Upper lobe of left lung (tissue), 6 donors: ENCODE results near the gene ANXA6. TPM values are rescaled to one million over a fixed set of nuclear protein-coding genes. Genes with fewer than 3 reads are reported as not detected.
A peak's percentile ranks its signal among the peaks of the same experiment; 100 is the strongest.

Experiments used
- ATAC-seq, 2 donors: fragments of 200-7000 bp; cut with Tn5 transposase; one replicate each; pipeline ENCODE4 v1.9.1; 2022; ENCODE audit warnings: mild to moderate bottlenecking in 2 of 2, moderate library complexity in 2 of 2; ENCODE audit not compliant: low FRiP score in 2 of 2
- DNase-seq, 2 donors: peaks; one replicate each; pipeline ENCODE4 v3.0.0-alpha.2; 2019 to 2020
- H3K27ac ChIP-seq, 4 donors: fragments of 200-600 bp; sonication (generic); one replicate each; pipeline ENCODE4 v1.5.1; 2016 to 2019
- H3K27me3 ChIP-seq, 4 donors: fragments of 200-600 bp; sonication (generic); one replicate each; pipeline ENCODE4 v1.5.1; 2017 to 2019
- H3K36me3 ChIP-seq, 4 donors: fragments of 200-600 bp; sonication (generic); one replicate each; pipeline ENCODE4 v1.5.1; 2016 to 2019
- H3K4me1 ChIP-seq, 4 donors: fragments of 200-600 bp; sonication (generic); one replicate each; pipeline ENCODE4 v1.5.1; 2018 to 2019
- H3K4me3 ChIP-seq, 4 donors: fragments of 200-600 bp; sonication (generic); one replicate each; pipeline ENCODE4 v1.5.1; 2017 to 2019; ENCODE audit warnings: mild to moderate bottlenecking in 2 of 4, moderate library complexity in 1 of 4
- H3K9me3 ChIP-seq, 4 donors: fragments of 200-600 bp; sonication (generic); one replicate each; pipeline ENCODE4 v1.5.1; 2018 to 2019
- EP300 ChIP-seq, 4 donors: sonication (generic); formaldehyde crosslinking; IDR thresholded peaks; one replicate each; pipeline ENCODE4 v1.5.1; 2017; ENCODE audit warnings: antibody characterized with exemption in 4 of 4, control low read depth in 2 of 4
- POLR2A ChIP-seq, 4 donors: fragments of 450-650 bp; IDR thresholded peaks; one replicate each; pipeline ENCODE4 v1.5.1; 2016 to 2017; ENCODE audit warnings: antibody characterized with exemption in 4 of 4, mild to moderate bottlenecking in 2 of 4
- POLR2AphosphoS5 ChIP-seq, 2 donors: sonication (generic); formaldehyde crosslinking; IDR thresholded peaks; one replicate each; pipeline ENCODE4 v1.5.1; 2017; ENCODE audit warnings: antibody characterized with exemption in 2 of 2
- WGBS, 2 donors: methylation state at CpG; one replicate each; pipeline ENCODE4 v1.1.5; 2017 to 2018; 5-methylcytosine and 5-hydroxymethylcytosine counted together
- total RNA-seq, 6 donors: library from RNA; depleted of rRNA in 4 of 6; stranded (reverse); fragments of >200 nt in 4 of 6; gene quantifications; one replicate each; pipeline versions ENCODE4 v1.1.0 to v1.2.1, GENCODE V29; 2016 to 2021
- TF ChIP-seq, protein P1 (sequence below), 6 experiments: fragments of 450-650 bp in 4 of 6; fragments of 200-600 bp in 2 of 6; sonication (generic) in 2 of 6; IDR thresholded peaks; one replicate each; pipeline ENCODE4 v1.5.1; 2016 to 2019; ENCODE audit warnings: antibody characterized with exemption in 6 of 6
- donor health status: DM: no; HTN: no; CAD: no; lungs with moderate emphysema.
- donor health status: DM: no; HTN: yes; CAD: no; lungs with severe emphysema.

Gene ANXA6
- total RNA-seq, 6 donors from 2014 or later, result 68.5 to 176 (median 84.5) TPM

GRCh38 chr5:151063142-151063989 is 94.2 kb downstream of the ANXA6 start:
- Histone ChIP-seq H3K27me3 (no peaks in the 10 kb centered on the region), H3K36me3 (peaks cover 8 to 55% (median 26%) of the 10 kb centered on the region in 4 donors), H3K9me3 (no peaks in the 10 kb centered on the region), H3K4me3 (no peak overlapping the region), H3K4me1 (peaks cover 59 to 83% (median 75%) of the 10 kb centered on the region in 4 donors), H3K27ac (peak overlapping the region; percentile 67 to 76 (median 72))
- TF ChIP-seq POLR2A (IDR thresholded peaks at IDR 0.05) (no peak), POLR2AphosphoS5 (IDR thresholded peaks at IDR 0.05) (peak in 1 of 2 donors; percentile 17)
- DNase-seq (peak in 1 of 2 donors; percentile 50), ATAC-seq (peak in 1 of 2 donors; percentile 66)
- WGBS, 2 donors, result 55 to 59% methylated on average over 14 to 17 of the region's 17 CpGs

DNA sequence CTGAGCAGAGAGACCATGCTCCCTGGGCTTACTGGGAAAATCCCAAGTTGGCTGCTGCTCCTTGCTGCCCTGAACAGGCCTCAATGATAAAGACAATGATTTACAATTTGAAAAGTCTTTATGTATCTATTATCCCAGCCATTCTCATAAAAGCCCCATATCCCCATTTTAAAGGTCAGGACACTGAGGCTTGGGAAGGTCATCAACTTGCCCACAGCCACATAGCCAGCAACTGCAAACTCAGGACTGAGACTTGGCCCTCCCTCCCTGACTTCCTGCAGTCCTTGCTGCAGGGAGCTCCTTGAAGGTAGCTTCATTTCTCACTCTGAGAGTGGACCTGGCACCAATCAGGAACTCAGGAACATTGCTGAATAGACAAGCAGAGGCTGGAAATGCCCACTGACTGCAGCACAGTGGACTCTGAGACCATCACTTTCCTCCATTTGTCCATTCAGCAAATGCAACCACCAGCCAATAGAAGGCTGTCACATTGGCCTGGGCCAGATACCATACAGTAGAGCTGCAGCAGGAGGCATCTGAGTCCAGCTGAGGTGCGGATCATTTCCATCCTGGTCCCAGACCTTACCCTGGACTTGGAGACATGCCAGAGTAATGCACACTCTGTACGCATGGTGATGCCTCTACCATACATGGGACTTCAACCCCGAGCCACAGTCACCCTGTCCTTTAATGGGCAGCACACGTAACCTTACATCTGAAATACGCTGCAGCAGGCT is 95.0 kb downstream of the ANXA6 start:
- DNase-seq, result no peak
- H3K27ac ChIP-seq, result peak overlapping the region; percentile 67 to 83 (median 74)
- H3K4me3 ChIP-seq, result no peak overlapping the region
- 96 to 98% methylated on average over 5 of the region's 5 CpGs for WGBS, 2 donors
- no peaks in the 10 kb centered on the region for H3K27me3 ChIP-seq
- peaks cover 54 to 75% (median 68%) of the 10 kb centered on the region in 4 donors for H3K4me1 ChIP-seq
- no peaks in the 10 kb centered on the region for H3K9me3 ChIP-seq
- ATAC-seq, result no peak
- H3K36me3 ChIP-seq, result peaks cover 13 to 63% (median 33%) of the 10 kb centered on the region in 4 donors
- TF ChIP-seq POLR2AphosphoS5 (IDR thresholded peaks at IDR 0.05) (no peak), POLR2A (IDR thresholded peaks at IDR 0.05) (no peak), EP300 (IDR thresholded peaks at IDR 0.05) (no peak)
- TF ChIP-seq, protein P1, sequence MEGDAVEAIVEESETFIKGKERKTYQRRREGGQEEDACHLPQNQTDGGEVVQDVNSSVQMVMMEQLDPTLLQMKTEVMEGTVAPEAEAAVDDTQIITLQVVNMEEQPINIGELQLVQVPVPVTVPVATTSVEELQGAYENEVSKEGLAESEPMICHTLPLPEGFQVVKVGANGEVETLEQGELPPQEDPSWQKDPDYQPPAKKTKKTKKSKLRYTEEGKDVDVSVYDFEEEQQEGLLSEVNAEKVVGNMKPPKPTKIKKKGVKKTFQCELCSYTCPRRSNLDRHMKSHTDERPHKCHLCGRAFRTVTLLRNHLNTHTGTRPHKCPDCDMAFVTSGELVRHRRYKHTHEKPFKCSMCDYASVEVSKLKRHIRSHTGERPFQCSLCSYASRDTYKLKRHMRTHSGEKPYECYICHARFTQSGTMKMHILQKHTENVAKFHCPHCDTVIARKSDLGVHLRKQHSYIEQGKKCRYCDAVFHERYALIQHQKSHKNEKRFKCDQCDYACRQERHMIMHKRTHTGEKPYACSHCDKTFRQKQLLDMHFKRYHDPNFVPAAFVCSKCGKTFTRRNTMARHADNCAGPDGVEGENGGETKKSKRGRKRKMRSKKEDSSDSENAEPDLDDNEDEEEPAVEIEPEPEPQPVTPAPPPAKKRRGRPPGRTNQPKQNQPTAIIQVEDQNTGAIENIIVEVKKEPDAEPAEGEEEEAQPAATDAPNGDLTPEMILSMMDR (IDR thresholded peaks at IDR 0.05), result no peak

GRCh38 chr5:151060742-151061141 is 96.8 kb downstream of the ANXA6 start:
- peaks cover 14 to 77% (median 44%) of the 10 kb centered on the region in 4 donors for H3K36me3 ChIP-seq
- no peaks in the 10 kb centered on the region for H3K9me3 ChIP-seq
- no peak overlapping the region for H3K4me3 ChIP-seq
- H3K27me3 ChIP-seq, result no peaks in the 10 kb centered on the region
- 81 to 82% methylated on average over 6 of the region's 6 CpGs for WGBS, 2 donors
- TF ChIP-seq POLR2AphosphoS5 (IDR thresholded peaks at IDR 0.05), result peak; percentile 79
- TF ChIP-seq, protein P1 (IDR thresholded peaks at IDR 0.05), result no peak
- peak in 2 of 4 donors; percentile 50 to 53 for TF ChIP-seq EP300 (IDR thresholded peaks at IDR 0.05)
- no peak for TF ChIP-seq POLR2A (IDR thresholded peaks at IDR 0.05)
- peak overlapping the region; percentile 76 to 84 (median 80) for H3K27ac ChIP-seq
- ATAC-seq (no peak), DNase-seq (no peak)
- H3K4me1 ChIP-seq, result peaks cover 54 to 70% (median 68%) of the 10 kb centered on the region in 4 donors

- Histone ChIP-seq H3K36me3 (peaks cover 18 to 90% (median 54%) of the 10 kb centered on the region in 4 donors), H3K4me3 (no peak overlapping the region), H3K4me1 (peaks cover 47 to 59% (median 56%) of the 10 kb centered on the region in 4 donors), H3K27me3 (no peaks in the 10 kb centered on the region), H3K9me3 (no peaks in the 10 kb centered on the region), H3K27ac (peak overlapping the region; percentile 76 to 84 (median 80))
- WGBS, 2 donors, result 80 to 83% methylated on average over 6 to 7 of the region's 7 CpGs
- no peak for TF ChIP-seq EP300 (IDR thresholded peaks at IDR 0.05)
- DNase-seq, result no peak
- peak in 1 of 2 donors; percentile 28 for ATAC-seq
Measured at GRCh38 chr5:151058891-151059489, 98.6 kb downstream of the ANXA6 start.

GRCh38 chr5:151058301-151058700 is 99.3 kb downstream of the ANXA6 start:
- DNase-seq, result no peak
- WGBS, 2 donors, result 69 to 93% methylated on average over 5 of the region's 5 CpGs
- peaks cover 40 to 52% (median 49%) of the 10 kb centered on the region in 4 donors for H3K4me1 ChIP-seq
- ATAC-seq, result no peak
- TF ChIP-seq, protein P1 (IDR thresholded peaks at IDR 0.05), result peak in 1 of 6 experiments; percentile 21
- TF ChIP-seq POLR2AphosphoS5 (IDR thresholded peaks at IDR 0.05), result no peak
- no peaks in the 10 kb centered on the region for H3K9me3 ChIP-seq
- no peaks in the 10 kb centered on the region for H3K27me3 ChIP-seq
- peak overlapping the region; percentile 6 to 84 (median 80) for H3K27ac ChIP-seq
- peaks cover 18 to 97% (median 58%) of the 10 kb centered on the region in 4 donors for H3K36me3 ChIP-seq
- no peak overlapping the region for H3K4me3 ChIP-seq
